ENCODE data around the gene CCL16.
A peak's percentile ranks its signal among the peaks of the same experiment; 100 is the strongest.
"Not testable (repeated sequence)": the region's sequence is repeated elsewhere in the genome, so short reads cannot be mapped to it uniquely, and the experiment has no call there.

Gene CCL16

DNA sequence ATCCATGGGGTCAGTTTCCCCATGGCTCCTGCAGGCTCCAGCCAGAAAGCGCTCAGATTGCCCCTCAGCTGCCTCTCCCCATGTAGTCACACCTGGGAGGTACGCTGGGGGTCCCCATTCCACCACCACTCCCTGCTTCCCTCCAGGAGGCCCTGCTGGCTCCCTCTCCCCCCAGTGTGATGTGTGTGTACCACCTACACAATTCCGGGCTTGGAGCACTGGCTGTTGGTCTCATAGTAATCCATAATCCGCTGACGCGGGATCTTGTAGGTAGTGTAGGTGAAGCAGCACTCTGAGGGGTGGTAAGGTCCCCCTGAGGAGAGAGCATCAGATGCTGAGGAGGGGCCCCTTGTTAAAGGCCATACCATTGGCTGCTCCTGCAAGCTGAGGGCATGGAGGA is 2.8 kb upstream of the CCL16 start:
- no peak for DNase-seq

- no peak for DNase-seq
Measured at GRCh38 chr17:35982409-35983191, 1.3 kb upstream of the CCL16 start.

- no peak for DNase-seq
Measured at GRCh38 chr17:35981908-35982330, 622 bp upstream of the CCL16 start.

GRCh38 chr17:35978346-35978745 is 3.0 kb downstream of the CCL16 start:
- no peak for DNase-seq

DNA sequence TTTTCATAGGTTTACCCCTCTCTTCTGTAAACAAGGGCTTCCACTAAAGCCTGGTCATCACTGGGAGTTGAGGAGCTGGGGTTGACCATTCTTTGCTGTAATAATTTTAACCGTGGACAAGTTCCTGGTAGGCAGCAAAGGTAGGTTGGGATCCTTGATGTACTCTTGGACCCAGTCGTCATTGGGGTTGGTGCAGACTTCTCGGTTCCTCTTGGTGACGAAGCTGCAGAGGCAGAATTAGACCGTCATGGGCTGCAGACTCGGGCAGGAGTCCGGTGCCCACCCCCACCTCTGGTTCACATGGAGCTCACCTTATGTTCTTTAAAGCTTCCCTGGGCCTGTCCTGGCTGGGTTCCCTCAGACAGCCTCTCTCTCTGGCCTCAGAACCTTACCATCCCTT is 3.8 kb downstream of the CCL16 start:
- no peak for DNase-seq

DNA sequence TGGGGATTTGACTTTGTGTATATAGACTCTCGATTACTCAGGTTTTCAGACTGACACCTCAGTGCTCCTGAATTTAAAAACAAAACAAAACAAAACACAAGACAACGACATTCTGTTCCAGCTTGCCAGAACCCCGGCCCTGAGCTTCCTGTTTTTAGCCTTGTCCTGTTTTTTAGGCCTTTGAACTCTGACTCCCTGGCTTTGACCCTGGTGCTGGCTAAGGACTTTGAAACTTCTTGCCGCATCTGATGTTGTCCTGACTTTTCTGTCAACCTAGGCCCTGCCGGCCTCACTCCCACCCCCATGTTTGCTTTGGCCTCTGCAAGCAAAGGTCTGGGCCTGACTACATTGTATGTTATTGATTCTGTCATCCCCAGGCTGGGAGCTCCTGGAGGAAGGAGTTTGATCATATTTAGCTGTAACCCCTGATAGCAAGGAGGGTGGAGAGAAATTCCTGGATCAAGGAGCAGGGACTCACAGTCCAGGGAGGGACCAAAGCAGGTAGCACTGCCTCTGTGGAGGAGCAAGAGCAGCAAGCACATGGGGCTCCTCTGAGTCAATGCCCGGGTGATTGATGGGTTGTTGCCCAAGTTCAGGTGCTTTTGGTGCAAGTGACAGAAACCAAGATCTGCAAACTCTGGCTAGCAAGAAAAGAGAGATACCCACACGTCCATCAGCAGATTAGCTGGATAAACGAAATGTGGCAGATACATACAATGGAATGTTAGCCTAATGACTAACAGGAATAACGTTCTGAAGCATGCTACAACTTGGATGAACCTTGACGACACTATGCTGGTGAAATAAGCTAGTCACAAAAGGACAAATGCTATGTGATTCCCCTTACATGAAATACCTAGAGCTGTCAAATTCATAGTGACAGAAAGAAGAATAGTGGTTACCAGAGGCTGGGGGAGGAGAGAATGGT is 7.7 kb downstream of the CCL16 start:
- DNase-seq, result no peak

DNA sequence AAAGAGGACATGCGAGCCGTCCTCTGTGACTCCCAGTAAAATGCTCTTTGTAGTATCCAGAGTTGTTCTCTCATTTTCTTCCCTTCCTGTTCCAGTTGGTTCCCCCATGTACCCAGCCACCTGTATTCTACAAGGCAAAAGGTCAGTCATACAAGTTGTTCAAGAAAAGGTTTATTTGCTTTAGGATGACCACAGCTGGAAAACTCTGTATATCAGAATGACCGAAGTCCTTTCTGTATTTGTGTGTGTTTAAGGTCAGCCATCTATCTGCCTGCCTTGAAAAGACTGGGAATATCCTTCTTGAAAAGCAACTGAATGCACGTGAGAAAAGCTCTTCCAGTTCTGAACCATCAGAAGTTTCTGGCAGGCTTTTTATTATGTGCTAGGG is 8.4 kb downstream of the CCL16 start:
- no peak for DNase-seq

GRCh38 chr17:35972535-35972934 is 8.8 kb downstream of the CCL16 start:
- DNase-seq, result no peak

DNA sequence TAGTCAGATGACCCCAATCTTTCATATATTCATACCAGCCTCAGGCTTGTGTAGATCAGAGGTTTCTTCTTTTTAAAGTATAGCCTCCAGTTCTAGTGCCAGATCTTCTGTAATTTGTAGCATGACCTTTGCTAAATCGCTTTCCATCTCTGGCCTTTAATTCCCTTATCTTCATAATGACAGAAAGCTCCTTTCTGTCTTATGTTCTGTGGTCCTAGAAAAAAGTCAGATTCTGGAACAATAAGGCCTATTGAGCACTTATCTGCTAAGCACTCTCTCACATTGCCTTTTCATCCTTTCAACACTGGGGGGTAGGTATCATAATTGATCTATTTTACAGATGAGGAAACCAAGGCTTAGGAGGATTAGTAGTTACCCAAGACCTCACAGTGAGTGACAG is 9.2 kb downstream of the CCL16 start:
- DNase-seq, result no peak

- peak; percentile 77 for DNase-seq
Measured at GRCh38 chr17:35969558-35970380, 11.5 kb downstream of the CCL16 start.

- no peak for DNase-seq
Measured at GRCh38 chr17:35968520-35969054, 12.7 kb downstream of the CCL16 start.

GRCh38 chr17:35965272-35965671 is 16.0 kb downstream of the CCL16 start:
- no peak for DNase-seq

GRCh38 chr17:35963663-35964062 is 17.6 kb downstream of the CCL16 start:
- DNase-seq, result no peak

DNA sequence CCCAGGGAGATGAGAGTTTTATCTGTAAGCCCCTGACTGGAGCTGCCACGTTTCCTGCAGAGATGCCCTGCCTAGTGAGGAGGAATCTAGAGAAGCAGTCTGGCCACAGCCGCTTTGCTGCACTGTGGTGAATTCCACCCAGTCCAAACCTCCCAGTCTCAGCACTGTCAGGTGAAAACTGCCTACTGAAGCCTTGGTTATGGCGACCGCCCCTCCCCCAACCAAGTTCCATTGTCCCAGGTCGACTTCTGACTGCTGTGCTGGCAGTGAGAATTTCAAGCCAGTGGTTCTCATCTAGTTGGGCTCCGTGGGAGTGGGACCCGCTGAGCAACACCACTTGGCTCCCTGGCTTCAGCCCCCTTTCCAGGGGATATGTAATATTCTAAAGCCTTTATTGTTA is 27.6 kb downstream of the CCL16 start:
- DNase-seq, result no peak

DNA sequence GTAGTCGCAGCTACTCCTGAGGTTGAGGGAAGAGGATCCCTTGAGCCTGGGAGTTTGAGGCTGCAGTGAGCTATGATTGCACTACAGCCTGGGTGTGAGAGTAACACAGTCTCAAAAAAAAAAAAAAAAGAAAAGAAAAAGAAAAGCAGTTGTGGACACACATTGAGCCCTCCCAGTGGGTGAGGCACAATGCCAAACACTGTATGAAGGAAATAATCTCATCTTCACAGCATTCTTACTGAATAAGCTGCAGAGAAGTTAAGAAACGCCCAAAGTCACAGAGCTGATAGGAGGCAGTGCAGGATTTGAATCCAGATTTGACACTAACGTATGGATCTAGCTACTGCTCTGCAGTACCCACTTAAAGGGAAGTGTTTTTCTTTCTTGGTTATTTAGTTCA is 31.9 kb downstream of the CCL16 start:
- DNase-seq, result no peak

GRCh38 chr17:35948092-35948491 is 33.2 kb downstream of the CCL16 start:
- DNase-seq, result no peak

DNA sequence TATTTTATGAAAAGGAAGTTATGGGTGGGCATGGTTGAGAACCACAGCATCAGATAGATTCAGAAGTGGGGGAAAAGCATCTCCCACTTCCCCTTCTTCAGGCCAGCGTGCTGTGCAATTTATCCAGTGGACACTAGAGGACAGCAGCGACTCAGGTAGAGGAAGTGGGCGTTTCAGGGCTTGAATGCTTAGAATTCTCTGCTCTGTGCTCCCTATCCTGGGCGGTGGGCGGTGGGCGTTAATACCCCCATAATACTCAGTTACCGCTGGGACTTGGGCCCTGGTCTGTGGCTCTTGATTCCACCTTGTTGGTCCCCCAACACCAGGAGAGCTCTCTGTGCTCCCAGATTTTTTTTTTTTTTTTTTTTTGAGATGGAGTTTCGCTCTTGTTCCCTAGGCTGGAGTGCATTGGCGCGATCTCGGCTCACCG is 34.1 kb downstream of the CCL16 start:
- DNase-seq, result peak; percentile 59

GRCh38 chr17:35944151-35944550 is 37.1 kb downstream of the CCL16 start:
- DNase-seq, result no peak

DNA sequence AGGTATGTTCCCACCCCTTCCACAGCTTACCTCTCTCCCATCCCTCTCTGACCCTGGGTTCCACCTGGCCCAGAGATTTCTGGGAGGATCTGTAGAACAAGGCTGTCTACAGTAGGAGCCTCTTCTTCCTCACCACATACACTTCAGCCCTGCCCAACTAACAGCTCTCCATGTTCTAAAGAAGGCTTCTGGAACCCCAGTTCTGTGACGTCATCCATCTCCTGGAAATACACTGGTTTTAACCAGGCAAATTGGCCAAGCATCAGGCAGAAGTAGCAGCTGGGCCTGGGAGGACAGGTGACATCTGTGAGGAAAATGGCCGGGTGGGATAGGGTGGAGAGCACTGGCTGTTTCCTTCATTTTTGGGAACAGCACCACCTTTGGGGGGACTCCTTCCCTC is 37.8 kb downstream of the CCL16 start, which contains the start of gene LYZL6:
LYZL6 (minus strand) TSS at position 177 of the 400 bp plus-strand sequence. CDS start 4,357 bp downstream, outside the sequence.
- no peak for DNase-seq

DNA sequence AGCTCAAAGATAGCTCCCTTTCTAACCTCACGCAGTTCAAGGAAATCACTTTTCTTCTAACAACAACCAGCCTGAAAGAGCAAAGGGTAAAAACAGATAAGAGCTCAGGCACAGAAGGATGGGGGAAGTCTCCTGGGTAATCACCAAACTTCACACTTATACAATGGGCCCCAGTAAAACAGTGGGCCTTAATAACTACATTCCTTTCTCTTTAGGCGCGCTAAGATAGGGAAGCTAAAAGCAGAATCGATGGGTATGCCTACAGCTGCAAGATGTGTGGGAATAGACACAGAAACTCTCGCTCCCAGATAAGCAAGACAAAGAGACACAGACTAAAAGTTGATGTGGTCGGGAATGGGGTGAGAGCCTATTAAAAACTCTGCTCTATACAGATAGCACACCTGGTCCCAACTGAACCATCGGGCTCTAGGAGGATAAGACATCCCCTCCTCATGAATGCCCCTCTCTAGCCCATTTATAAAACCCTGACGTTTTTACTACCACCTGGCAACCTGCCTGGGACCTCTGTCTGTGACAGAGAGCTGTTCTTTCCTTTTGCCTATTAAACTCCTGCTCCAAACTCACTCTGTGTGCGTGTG is 38.6 kb downstream of the CCL16 start:
- no peak for DNase-seq

DNA sequence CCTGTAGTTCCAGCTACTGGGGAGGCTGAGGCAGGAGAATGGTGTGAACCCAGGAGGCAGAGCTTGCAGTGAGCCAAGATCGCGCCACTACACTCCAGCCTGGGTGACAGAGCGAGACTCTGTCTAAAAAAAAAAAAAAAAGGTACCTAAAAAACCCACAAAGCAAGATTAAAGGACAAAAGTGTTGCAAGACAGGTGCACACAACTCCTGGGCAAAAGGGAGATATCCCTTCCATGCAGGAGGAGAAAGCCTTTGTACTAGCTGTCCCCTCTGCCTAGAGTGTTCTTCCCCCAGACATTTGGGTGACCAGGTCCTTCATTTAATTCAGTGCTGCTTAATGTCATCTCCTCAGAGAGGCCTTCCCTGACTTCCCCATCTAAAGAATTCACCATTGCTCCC is 42.8 kb downstream of the CCL16 start:
- not testable (repeated sequence) for DNase-seq

GRCh38 chr17:35936063-35936462 is 45.2 kb downstream of the CCL16 start:
- no peak for DNase-seq

Data from CD4-positive, alpha-beta T cell treated with Interleukin-21 for 1 hour (primary cell).